Stimulated activated CD8-positive, alpha-beta memory T cell treated with anti-CD3 and anti-CD28 coated beads, Interleukin-4, amount 100 ng/mL, for 24 hours (primary cell): ENCODE data around the gene MICALL1.
A peak's percentile ranks its signal among the peaks of the same experiment; 100 is the strongest.
"Not testable (repeated sequence)": the region's sequence is repeated elsewhere in the genome, so short reads cannot be mapped to it uniquely, and the experiment has no call there.

Source experiments
- DNase-seq: peaks from one replicate; pipeline ENCODE4 v3.0.0-alpha.2; 2020; ENCODE audit warnings: low read depth

The MICALL1 gene

GRCh38 chr22:37930270-37930951 lies 24.3 kb downstream of the MICALL1 start:
- DNase-seq = no peak

DNA sequence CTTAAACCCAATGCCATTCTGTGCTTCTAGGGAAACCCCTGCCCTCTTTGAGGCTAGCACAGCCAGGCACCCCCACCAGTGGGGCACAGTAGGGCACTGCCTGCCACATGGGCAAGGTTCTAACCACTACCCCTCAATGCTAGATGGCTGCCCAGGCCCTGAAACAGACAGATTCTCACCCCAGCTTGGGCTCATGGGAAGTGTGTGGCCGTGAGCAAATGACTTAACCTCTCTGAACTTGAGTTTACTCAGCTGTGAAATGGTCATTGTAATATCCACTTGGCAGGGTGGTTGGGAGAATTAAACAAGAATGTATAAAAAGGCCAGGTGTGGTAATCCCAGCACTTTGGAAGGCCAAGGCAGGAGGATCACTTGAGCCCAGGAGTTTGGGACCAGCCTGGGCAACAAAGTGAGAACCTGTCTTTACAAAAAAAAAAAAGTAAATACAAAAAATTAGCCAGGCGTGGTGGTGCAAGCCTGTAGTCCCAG lies 24.9 kb downstream of the MICALL1 start:
- no peak for DNase-seq

DNA sequence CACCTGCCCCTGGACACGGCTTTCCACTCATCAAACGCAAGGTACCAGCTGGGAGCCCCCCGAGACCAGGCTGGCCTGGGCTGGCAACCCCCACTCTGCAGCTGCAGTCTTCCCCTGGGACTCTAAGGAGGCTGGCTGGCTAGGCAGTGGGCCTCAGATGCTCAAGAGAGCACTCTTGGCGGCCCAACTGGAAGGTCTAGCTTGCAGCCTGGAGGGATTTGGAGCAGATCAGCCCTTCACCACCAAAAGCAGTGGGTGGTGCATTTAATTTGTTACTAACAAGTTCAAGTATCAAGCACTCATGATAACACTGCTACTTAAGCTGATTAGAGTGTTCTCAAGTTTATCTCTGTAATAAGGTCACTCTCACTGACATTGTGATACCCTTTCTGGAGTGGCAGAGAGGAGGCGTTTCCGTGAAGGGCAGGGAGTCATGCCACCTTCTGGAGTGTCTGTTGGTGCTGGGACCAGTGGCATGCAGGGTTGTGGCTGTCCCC lies 25.8 kb downstream of the MICALL1 start:
- no peak for DNase-seq

DNA sequence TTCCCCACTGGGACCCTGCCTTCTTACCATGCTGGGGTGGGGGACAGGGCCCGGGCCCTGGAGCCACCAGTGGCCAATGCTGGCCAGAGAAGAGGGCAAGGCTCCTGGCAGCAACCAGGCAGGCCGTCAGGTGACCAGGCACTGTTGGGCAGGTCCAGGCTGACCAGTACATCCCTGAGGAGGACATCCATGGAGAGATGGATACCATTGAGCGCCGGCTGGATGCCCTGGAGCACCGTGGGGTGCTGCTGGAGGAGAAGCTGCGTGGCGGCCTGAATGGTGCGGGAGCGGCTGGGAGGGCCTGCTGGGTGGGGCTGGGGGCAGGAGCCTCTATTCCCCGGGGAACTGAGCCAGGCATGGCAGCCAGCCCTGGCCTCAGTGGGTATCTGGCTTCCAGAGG lies 26.3 kb downstream of the MICALL1 start:
- no peak for DNase-seq

- no peak for DNase-seq
These were observed 26.9 kb downstream of the MICALL1 start for GRCh38 chr22:37932821-37933578.

DNA sequence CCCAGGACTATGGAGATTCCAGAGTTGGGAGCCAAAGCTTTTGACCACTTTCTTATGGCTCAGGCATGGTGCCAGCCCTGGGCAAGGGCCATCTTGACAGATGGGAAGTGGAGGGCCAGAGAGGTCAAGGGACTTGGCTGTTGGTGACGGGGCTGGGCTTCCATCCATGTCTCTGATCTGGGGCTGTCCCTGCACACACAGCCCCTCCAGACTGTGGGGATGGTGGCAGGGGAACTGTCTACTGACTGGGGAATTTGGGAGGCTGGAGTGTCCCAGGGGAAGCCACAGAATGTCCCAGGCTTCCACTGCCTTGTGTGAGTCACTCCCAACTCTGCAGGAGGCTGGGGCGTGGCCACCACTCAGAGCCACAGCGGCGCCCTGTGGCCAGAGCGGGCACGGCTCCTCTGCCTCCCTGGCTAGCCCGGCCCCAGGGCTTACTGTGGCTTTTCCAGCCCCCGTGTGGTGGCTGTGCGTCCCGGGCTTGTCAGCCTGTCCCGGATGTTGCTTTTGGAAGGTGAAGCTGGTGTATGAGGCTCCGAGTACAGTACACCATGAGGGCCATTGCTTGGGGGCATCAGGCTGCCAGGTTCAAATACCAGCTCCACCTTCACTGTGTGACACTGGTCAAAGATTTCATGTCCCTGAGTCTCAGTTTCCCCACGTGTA lies 27.7 kb downstream of the MICALL1 start:
- peak; percentile 74 for DNase-seq

- no peak for DNase-seq
These were observed 34.7 kb downstream of the MICALL1 start for GRCh38 chr22:37940698-37941376.

DNA sequence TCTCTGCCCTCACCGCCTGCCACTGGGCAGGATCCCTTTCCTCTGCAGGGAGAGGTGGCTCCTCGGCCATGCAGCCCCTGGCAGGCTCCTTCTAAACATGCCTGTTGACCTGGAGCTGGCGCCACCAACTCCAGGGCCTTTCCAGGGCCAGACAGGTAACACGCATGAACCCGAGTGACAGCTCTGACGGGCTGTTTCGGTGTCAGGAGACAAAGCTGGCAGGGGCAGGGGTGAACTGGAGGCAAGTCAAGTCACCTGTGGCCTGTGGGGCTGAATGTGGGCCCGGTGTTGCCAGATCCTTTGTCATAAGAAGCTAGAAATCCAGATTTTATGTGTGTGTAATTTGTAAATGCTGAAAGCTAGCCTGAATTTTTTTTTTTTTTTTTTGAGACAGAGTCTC lies 36.0 kb downstream of the MICALL1 start:
- DNase-seq = no peak

DNA sequence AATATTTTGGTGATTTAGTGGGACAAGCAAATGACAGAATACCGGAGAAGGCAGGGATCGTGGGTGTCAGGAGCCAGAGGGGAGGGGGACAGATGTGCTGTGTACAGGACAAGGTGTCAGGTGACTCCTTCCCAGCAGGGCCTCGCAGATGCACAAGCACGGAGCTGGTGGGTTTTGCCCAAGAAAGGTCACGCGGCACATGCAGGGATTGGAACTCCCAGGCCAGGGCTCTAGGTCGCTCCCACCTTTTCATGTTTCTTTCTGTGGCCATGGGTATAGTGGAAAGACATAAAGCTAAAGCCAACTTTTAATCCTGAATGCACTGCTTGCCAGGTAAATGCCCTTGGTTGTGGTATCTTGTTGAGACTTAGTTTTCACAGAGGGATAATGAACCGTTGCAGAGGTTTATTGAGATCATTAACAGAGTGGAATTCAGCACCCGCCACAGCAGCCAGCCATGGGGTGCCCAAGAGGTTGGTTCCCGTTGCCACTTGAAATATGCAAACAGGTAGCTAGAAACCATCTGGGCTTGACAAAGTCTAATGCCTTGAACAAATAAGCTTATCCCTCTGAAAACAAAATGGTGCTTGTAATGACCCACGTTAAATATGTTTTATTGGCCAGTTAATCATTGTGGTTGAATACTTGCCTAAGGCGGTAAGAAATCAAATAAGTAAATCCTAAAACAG lies 37.2 kb downstream of the MICALL1 start:
- DNase-seq = no peak

- no peak for DNase-seq
These were observed 37.7 kb downstream of the MICALL1 start for GRCh38 chr22:37943825-37944198.

DNA sequence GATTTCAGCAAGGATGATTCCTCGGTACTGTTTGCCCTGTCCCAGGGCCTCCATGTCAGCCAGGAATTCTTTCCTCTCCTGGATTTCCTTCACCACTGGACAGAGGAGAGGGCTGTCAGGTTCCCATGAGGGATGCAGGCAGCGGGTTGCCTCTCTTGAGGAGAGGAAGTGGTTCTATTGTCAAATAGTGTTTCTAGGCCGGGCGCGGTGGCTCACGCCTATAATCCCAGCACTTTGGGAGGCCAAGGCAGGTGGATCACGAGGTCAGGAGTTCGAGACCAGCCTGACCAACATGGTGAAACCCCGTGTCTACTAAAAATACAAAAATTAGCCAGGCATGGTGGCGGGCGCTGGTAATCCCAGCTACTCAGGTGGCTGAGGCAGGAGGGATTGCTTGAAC lies 38.3 kb downstream of the MICALL1 start:
- not testable (repeated sequence) for DNase-seq

DNA sequence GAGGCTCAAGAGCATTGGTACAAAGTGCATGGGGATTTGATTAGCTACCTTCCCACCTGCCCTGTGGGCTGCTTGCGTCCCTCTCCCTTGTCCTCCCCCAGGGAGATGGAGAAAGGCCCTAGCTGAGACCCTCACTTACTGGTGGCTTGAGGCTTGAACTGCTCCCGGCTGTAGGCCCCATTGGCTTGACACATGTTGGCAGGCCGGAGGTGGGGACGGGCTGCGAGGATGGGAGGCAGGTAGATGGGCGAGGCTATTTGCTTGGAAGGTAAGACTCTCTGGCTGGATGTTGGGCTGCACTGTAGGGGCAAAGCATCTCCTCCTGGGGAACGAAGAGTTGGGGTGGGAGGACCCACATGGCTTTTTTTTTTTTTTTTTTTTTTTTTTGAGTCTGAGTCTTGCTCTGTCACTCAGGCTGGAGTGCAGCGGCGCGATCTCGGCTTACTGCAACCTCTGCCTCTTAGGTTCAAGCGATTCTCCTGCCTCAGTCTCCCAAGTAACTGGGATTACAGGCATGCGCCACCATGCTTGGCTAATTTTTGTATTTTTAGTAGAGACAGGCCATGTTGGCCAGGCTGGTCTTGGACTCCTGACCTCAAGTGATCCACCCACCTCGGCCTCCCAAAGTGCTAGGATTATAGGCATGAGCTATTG lies 41.2 kb downstream of the MICALL1 start:
- not testable (repeated sequence) for DNase-seq

GRCh38 chr22:37951305-37951704 lies 45.2 kb downstream of the MICALL1 start:
- no peak for DNase-seq

DNA sequence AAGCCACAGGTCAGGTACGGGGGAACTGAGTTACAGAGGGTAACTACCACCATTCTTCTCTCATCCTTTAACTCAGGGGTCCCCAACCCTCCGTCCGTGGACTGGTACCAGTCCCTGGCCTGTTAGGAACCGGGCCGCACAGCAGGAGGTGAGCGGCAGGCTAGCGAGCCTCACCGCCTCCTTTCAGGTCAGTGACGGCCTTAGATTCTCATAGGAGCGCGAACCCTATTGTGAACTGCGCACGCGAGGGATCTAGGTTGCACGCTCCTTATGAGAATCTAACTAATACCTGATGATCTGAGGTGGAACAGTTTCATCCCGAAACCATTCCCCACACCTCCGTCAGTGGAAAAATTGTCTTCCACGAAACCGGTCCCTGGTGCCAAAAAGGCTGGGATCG lies 46.5 kb downstream of the MICALL1 start:
- DNase-seq = not testable (repeated sequence)

GRCh38 chr22:37953062-37953436 lies 47.0 kb downstream of the MICALL1 start:
- DNase-seq = no peak

DNA sequence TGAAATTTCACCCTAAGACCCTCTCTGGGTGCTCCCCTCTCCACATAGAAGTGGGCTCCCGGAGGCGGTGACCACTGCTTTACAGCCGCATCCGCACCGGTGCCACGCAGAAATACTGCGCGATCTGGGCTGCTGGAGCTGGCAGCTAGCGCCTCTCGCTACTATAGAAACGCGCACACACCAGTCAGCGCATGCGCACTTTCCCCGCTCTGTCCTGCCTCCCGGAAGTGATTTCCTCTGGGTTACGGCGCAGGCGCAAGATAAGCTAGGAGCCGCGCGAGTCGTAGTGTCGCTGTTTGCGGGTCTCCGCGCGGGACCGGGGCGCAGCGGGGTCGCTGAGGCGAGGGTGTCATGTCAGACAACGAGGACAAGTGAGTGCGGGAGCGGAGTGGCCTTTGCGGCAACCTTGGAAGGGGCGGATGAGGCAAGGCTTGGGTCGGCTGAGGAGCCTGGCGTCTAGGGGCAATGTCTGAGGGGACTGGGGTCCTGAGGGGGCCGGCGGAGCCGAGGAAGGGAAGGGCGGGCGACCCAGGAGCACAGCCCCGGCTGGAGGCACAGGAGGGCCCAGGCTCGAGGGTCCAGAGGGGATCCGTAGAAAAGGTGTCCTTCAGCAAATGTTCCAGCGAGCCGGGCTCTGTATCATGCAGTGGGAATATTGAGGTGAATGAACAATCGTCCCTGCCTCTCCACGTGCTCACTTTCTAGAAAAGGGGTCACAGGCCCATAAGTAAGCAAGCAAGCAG lies 47.5 kb downstream of the MICALL1 start, which contains the start of the genes C22orf23 and POLR2F:
Gene C22orf23, minus strand, starts transcription at position 165 of the 743 bp plus-strand sequence. CDS start 452 bp downstream, outside the sequence.
Gene POLR2F, plus strand, starts transcription at position 263 of the 743 bp plus-strand sequence. Its CDS starts 89 bp downstream, at position 352.
- DNase-seq = peak; percentile 92

DNA sequence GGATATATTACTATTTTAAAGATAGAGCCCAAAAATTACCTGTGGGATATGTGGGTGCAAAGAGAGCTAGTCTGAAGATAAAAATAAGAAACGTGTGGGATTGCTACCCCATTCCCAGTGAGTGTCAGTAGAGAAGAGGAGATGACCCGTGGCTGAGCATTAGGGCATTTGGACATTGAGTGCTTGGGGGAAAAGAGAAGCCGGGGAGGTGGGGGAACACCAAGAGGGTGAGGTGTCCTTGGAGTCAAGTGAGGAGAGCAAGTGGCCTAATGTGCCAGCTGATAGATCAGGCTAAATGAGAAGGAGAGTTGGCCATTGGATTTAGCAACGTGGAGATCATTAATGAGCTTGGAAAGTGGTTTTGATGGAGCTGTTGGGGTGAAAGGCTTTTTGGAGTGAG lies 48.6 kb downstream of the MICALL1 start:
- no peak for DNase-seq

DNA sequence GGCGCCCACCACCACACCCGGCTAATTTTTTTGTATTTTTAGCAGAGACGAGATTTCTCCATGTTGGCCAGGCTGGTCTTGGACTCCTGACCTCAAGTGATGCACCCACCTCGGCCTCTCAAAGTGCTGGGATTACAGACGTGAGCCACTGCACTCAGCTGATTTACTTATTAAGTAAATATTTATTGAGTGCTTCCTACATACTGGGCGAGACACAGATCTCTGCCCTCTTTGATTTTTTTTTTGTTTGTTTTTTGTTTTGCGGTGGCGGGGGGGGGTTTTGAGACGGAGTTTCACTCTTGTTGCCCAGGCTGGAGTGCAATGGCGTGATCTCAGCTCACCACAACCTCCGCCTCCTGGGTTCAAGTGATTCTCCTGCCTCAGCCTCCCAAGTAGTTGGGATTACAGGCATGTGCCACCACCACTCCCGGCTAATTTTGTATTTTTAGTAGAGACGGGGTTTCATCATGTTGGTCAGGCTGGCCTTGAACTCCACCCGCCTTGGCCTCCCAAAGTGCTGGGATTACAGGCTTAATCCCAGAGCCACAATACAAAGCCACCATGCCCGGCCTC lies 49.8 kb downstream of the MICALL1 start:
- not testable (repeated sequence) for DNase-seq

GRCh38 chr22:37957232-37957631 lies 51.1 kb downstream of the MICALL1 start:
- no peak for DNase-seq
